ENCODE results near the gene A1BG.
"Not testable (repeated sequence)": the region's sequence is repeated elsewhere in the genome, so short reads cannot be mapped to it uniquely, and the experiment has no call there.

A1BG gene

GRCh38 chr19:58361900-58362271, 8.6 kb upstream of the A1BG start:
- no peak for DNase-seq (ENCODE audit: low read depth in 2 of 2)

GRCh38 chr19:58357481-58358145, 4.3 kb upstream of the A1BG start:
- DNase-seq (ENCODE audit: low read depth in 2 of 2) = no peak

GRCh38 chr19:58356766-58357480, 3.6 kb upstream of the A1BG start:
- no peak for DNase-seq (ENCODE audit: low read depth in 2 of 2)

GRCh38 chr19:58355908-58356765, 2.8 kb upstream of the A1BG start:
- no peak for DNase-seq (ENCODE audit: low read depth in 2 of 2)

- DNase-seq (ENCODE audit: low read depth in 2 of 2) = no peak
Measured at GRCh38 chr19:58355215-58355796, 2.0 kb upstream of the A1BG start.

GRCh38 chr19:58354478-58355030, 1.3 kb upstream of the A1BG start:
- no peak for DNase-seq (ENCODE audit: low read depth in 2 of 2)

GRCh38 chr19:58353717-58354477, 605 bp upstream of the A1BG start:
- DNase-seq (ENCODE audit: low read depth in 2 of 2) = no peak

GRCh38 chr19:58351990-58352755, 1.1 kb downstream of the A1BG start:
- DNase-seq (ENCODE audit: low read depth in 2 of 2) = no peak

GRCh38 chr19:58351558-58351878, 1.8 kb downstream of the A1BG start:
- no peak for DNase-seq (ENCODE audit: low read depth in 2 of 2)

- no peak for DNase-seq (ENCODE audit: low read depth in 2 of 2)
Measured at GRCh38 chr19:58350871-58351557, 2.3 kb downstream of the A1BG start.

GRCh38 chr19:58350001-58350861, 3.1 kb downstream of the A1BG start:
- DNase-seq (ENCODE audit: low read depth in 2 of 2) = no peak

- DNase-seq (ENCODE audit: low read depth in 2 of 2) = no peak
Measured at GRCh38 chr19:58349590-58349989, 3.7 kb downstream of the A1BG start.

- not testable (repeated sequence) for DNase-seq (ENCODE audit: low read depth in 2 of 2)
Measured at GRCh38 chr19:58348080-58348479, 5.2 kb downstream of the A1BG start.

- DNase-seq (ENCODE audit: low read depth in 2 of 2) = peak; percentile 43 to 46
Measured at GRCh38 chr19:58346961-58347929, 6.0 kb downstream of the A1BG start.

- no peak for DNase-seq (ENCODE audit: low read depth in 2 of 2)
Measured at GRCh38 chr19:58345558-58345957, 7.7 kb downstream of the A1BG start.

- no peak for DNase-seq (ENCODE audit: low read depth in 2 of 2)
Measured at GRCh38 chr19:58338825-58339558, 14.3 kb downstream of the A1BG start.

- no peak for DNase-seq (ENCODE audit: low read depth in 2 of 2)
Measured at GRCh38 chr19:58338336-58338735, 15.0 kb downstream of the A1BG start.
